GM13976 (cell line): ENCODE results near the gene BARX1.
"Not testable (repeated sequence)": the region's sequence is repeated elsewhere in the genome, so short reads cannot be mapped to it uniquely, and the experiment has no call there.

Source experiments
- DNase-seq: peaks from one replicate; pipeline ENCODE4 v3.0.0; 2012; ENCODE audit warnings: low spot score
- in situ Hi-C: fragments of 300-500 bp; cut with MboI; formaldehyde crosslinking; loops from one replicate; pipeline ENCODE4 v1.12.0; 2022; ENCODE audit warnings: low sequenced_read_pairs, mixed read lengths, inconsistent platforms; ENCODE audit not compliant: unreplicated experiment
- TF ChIP-seq, protein P1 (sequence below): IDR thresholded peaks from 2 replicates; pipeline ENCODE4 v1.5.1; 2012; ENCODE audit warnings: borderline replicate concordance, mild to moderate bottlenecking; ENCODE audit not compliant: insufficient read depth; ENCODE audit errors: extremely low read depth, missing control alignments, control extremely low read depth

The BARX1 gene

DNA sequence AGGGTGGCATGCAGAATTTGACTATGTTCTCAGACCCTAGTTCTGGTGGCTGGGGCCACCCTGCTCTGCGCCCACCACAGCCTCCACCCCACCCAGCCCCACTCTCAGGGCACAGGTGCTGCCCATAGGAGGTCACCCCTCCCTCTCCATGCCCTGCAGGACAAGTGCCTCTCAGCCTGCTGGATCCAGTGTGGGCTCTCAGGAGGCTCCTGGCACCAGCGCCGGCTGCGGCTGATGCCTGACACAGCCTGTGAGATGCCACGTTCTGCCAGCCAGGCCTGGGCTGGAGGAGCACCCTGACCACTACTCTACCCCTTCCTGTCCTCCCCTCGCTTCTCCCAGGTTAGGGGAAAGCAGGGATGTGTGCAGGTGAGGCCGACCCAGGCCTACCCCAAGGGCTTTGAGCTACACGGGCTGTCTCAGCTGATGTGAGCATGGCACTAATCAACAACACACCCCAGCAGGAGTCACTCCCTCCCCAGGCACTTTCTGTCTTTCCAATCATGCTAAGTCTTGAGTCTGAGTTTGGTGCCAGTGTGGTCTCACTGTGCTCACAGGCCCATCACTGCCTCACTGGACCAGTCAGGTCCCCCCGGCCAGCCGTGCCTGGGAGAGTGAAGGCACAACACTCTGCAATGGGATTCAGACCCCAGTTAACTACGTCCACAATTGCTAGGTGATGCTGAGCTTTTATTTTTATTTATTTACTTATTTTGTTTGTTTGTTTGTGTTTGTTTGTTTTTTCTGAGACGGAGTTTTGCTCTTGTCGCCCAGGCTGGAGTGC lies 12.1 kb upstream of the BARX1 start:
- in situ Hi-C loops: loop anchor here (25.0 kb wide), 1 partner anchor 280 kb away; no protein-coding TSS in a partner anchor
- peak; percentile 11 for DNase-seq
- TF ChIP-seq, protein P1, sequence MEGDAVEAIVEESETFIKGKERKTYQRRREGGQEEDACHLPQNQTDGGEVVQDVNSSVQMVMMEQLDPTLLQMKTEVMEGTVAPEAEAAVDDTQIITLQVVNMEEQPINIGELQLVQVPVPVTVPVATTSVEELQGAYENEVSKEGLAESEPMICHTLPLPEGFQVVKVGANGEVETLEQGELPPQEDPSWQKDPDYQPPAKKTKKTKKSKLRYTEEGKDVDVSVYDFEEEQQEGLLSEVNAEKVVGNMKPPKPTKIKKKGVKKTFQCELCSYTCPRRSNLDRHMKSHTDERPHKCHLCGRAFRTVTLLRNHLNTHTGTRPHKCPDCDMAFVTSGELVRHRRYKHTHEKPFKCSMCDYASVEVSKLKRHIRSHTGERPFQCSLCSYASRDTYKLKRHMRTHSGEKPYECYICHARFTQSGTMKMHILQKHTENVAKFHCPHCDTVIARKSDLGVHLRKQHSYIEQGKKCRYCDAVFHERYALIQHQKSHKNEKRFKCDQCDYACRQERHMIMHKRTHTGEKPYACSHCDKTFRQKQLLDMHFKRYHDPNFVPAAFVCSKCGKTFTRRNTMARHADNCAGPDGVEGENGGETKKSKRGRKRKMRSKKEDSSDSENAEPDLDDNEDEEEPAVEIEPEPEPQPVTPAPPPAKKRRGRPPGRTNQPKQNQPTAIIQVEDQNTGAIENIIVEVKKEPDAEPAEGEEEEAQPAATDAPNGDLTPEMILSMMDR: no peak

DNA sequence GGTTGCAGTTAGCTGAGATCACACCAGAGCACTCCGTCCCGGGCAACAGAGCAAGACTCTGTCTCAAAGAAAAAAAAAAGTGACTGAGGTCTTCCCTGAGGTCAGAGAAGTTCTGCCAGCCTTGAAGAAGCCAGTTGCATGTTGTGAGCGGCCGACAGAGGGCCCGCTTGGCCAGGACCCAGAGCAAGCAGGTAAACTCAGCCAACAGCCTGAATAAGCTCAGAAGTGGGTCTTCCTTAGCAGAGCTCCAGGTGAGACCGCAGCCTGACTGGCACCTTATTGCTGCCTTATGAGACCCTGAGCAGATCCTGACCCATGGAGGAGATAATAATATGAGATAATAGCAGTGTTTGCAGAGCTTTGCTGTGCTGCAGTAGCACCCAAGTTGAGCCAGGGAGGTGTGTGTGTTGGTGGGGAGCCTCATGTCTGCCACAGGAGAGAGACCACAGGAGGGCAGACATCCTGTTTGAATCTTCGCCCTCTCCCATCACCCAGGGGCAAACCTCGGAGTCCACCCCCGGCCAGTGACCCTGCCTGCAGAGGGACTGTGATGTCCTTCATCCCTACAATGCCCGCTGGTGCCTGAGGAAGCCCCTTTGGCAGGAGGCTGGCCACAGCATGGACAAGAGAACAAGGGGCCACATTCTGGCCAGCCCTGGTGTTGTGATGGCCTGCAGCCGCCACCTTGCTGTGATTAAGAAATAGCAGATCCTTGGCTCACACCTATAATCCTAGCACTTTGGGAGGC lies 10.8 kb upstream of the BARX1 start:
- TF ChIP-seq, protein P1: no peak
- DNase-seq: peak; percentile 17
- in situ Hi-C loops: loop anchor here (25.0 kb wide), 1 partner anchor 279 kb away; no protein-coding TSS in a partner anchor

GRCh38 chr9:93964685-93965084 lies 9.5 kb upstream of the BARX1 start:
- in situ Hi-C loops: loop anchor here (25.0 kb wide), 1 partner anchor 277 kb away; no protein-coding TSS in a partner anchor
- DNase-seq: peak; percentile 10
- TF ChIP-seq, protein P1: no peak

- in situ Hi-C loops: loop anchor here (25.0 kb wide), 1 partner anchor 277 kb away; no protein-coding TSS in a partner anchor
- TF ChIP-seq, protein P1: no peak
- DNase-seq: no peak
Measured at GRCh38 chr9:93963969-93964368, 8.8 kb upstream of the BARX1 start.

GRCh38 chr9:93963489-93963888 lies 8.3 kb upstream of the BARX1 start:
- not testable (repeated sequence) for DNase-seq
- in situ Hi-C loops: loop anchor here (25.0 kb wide), 1 partner anchor 276 kb away; no protein-coding TSS in a partner anchor

DNA sequence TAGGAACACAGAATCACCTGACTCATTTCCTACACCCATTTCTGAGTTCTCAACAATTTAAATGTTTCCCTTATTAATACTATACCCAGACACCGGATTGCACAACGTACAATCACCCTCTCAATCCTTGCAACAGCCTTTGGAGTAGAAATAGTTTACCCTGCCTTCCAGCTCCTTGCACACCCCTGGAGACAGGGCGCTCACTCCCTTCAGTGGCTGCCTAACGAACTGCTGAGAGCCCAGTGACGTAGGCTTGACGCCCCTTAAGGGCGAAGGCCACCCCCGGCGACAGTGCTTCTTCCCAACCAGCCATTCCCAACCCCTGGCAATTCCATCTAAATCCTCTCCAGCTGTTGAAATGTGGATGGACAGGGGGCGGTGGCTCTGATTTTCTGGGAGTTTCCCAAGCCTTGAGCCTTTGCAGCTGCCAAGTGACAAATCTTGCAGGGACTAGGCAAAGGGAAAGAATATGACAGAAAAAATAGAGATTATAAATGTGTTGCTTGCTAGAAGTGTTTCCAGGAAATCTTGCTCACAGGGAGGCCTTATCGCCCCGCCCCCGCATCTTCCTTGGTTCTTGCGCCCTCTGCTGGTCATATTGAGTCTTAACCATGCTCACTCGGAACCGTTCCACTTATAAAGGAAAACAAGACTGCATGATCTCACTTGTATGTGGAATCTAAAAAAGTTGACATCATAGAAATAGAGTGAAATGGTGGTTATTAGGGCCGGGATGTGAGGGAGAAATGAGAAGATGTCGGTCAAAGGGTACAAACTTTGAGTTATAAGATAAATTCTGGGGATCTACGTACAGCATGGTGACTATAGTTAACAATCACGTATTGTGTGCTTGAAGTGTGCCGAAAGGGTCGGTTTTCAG lies 7.6 kb upstream of the BARX1 start:
- in situ Hi-C loops: loop anchor here (25.0 kb wide), 1 partner anchor 276 kb away; no protein-coding TSS in a partner anchor
- peak; percentile 84 for DNase-seq
- TF ChIP-seq, protein P1: peak; percentile 83
